ENCODE data around the gene USP17L26.
"Not testable (repeated sequence)": the region's sequence is repeated elsewhere in the genome, so short reads cannot be mapped to it uniquely, and the experiment has no call there.

GRCh38 chr4:9353338-9353737 lies 18.9 kb downstream of the USP17L26 start, which contains the start of gene USP17L29:
- not testable (repeated sequence) for TF ChIP-seq EZH2 (IDR thresholded peaks at IDR 0.05; ENCODE audit: borderline replicate concordance, low read depth, low read length); ETV1 (tag; conservative IDR thresholded peaks at IDR 0.05; ENCODE audit: low read depth); AFF4 (CRISPR knock-in tag; IDR thresholded peaks at IDR 0.05); PHB2 (IDR thresholded peaks at IDR 0.05; ENCODE audit: low read depth); ELF4 (CRISPR knock-in tag; IDR thresholded peaks at IDR 0.05); BRF1 (IDR thresholded peaks at IDR 0.05; ENCODE audit: borderline replicate concordance, extremely low read depth, insufficient read length); CBX1 (IDR thresholded peaks at IDR 0.05; ENCODE audit: low read depth); DPF2 (IDR thresholded peaks at IDR 0.05); CREB3 (tag; conservative IDR thresholded peaks at IDR 0.05; ENCODE audit: low read depth)
